ENCODE results near the gene ANKH.
"Not testable (repeated sequence)": the region's sequence is repeated elsewhere in the genome, so short reads cannot be mapped to it uniquely, and the experiment has no call there.

ANKH gene

DNA sequence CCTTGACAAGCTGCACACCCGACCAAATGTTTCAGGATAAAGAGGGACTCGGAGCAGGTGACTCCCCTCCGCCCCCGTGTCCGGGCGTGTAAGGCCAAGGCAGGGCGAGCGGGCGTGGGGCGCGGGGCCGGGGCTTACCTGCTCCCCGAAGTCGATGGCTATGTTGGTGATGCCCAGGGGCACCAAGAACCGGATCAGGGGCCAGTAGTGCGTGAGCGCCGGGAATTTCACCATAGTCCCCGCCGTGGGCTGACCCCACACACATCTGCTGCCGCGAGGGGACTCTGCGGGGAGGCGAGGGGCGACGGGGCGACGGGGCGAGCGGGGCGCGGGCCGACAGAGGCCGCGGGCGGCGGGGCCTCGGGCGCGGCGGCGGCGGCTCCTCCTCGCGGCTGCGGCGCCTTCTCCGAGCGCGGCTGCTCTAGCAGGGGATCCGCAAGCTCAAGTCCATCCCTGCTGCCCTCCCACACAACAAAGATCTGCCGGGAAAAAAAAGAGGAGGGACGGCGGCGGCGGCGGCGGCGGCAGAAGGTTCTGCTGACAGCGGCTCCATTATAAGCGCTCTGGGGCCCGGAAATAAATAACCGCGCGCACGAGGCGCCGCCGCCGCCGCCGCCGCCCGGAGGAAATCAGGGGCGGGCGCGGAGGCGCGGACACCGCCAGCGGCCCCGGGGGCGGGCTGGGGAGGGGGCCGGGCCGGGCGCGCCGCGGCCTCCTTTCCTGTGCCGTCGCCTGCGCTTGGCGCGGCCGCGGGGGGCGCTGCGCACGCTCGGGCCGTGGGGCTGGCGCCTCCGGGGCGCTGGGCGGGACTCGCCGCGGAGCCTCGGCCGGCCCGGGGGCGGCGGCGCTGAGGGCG is at the start of gene ANKH:
Gene ANKH (minus strand): TSS at position 565 of the 856 bp plus-strand sequence. CDS start 331 bp downstream, at position 234.
- DNase-seq: peak; percentile 69 to 89
- no peaks in the 10 kb centered on the region for H3K9me3 ChIP-seq
- H3K27ac ChIP-seq: peak within 1 kb of the TSS; percentile 96 to 98
- H3K36me3 ChIP-seq: no peaks in the 10 kb centered on the region
- TF ChIP-seq, protein P1, sequence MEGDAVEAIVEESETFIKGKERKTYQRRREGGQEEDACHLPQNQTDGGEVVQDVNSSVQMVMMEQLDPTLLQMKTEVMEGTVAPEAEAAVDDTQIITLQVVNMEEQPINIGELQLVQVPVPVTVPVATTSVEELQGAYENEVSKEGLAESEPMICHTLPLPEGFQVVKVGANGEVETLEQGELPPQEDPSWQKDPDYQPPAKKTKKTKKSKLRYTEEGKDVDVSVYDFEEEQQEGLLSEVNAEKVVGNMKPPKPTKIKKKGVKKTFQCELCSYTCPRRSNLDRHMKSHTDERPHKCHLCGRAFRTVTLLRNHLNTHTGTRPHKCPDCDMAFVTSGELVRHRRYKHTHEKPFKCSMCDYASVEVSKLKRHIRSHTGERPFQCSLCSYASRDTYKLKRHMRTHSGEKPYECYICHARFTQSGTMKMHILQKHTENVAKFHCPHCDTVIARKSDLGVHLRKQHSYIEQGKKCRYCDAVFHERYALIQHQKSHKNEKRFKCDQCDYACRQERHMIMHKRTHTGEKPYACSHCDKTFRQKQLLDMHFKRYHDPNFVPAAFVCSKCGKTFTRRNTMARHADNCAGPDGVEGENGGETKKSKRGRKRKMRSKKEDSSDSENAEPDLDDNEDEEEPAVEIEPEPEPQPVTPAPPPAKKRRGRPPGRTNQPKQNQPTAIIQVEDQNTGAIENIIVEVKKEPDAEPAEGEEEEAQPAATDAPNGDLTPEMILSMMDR (IDR thresholded peaks at IDR 0.05): peak in 1 of 2 experiments; percentile 57
- H3K4me1 ChIP-seq: peaks cover 0 to 27% (median 10%) of the 10 kb centered on the region in 4 donors
- H3K4me3 ChIP-seq: peak within 1 kb of the TSS; percentile 78 to 99
- no peaks in the 10 kb centered on the region for H3K27me3 ChIP-seq
- intact Hi-C loops (cut with DNase I; ENCODE audit: low total_unique reads): loop anchor here (5.0 kb wide), 2 partner anchors 141 to 144 kb away; no protein-coding TSS in a partner anchor

DNA sequence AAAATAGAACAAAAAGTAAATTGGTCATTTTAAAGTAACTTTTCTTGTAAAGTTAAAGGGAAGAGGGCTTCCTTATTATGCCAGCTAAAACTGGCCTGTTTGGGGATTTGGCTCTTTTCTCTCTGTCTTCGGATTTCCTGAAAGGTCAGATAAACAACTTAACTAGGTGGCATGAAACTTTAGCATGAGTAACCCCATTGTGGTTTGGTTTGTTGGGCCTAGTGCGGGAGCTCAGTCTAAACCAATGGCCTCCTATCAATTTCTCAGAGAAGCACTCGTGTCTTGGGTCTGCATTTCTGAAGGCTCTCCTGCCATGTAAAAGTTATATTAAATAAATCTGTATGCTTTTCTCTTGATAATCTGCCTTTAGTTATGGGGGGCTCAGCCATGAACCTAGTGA is 48.5 kb upstream of the ANKH start:
- no peak overlapping the region for H3K4me3 ChIP-seq
- H3K27ac ChIP-seq: no peak overlapping the region
- H3K9me3 ChIP-seq: no peaks in the 10 kb centered on the region
- no peak for DNase-seq
- no peaks in the 10 kb centered on the region for H3K36me3 ChIP-seq
- H3K4me1 ChIP-seq: peaks cover 0 to 6% (median 0%) of the 10 kb centered on the region in 4 donors
- no peaks in the 10 kb centered on the region for H3K27me3 ChIP-seq
- TF ChIP-seq, protein P1 (IDR thresholded peaks at IDR 0.05): no peak
- intact Hi-C loops (cut with DNase I; ENCODE audit: low total_unique reads): no loop called here

DNA sequence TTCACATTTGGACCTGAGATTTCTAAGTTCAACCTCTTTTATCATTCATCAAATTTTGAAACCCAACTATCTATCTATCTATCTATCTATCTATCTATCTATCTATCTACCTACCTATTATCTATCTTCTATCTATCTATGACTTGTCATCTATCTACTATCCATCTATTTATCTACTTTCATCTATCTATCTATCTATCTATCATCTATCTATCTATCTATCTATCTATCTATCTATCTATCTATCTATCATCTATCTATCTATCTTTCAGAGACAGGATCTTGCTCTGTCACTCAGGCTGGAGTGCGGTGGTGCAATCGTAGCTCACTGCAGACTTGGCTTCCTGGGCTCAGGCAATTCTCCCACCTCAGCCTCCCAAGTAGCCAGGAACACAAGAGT is 47.5 kb upstream of the ANKH start:
- H3K36me3 ChIP-seq; H3K27me3 ChIP-seq; H3K4me1 ChIP-seq; H3K4me3 ChIP-seq; intact Hi-C loops (cut with DNase I; ENCODE audit: low total_unique reads); H3K27ac ChIP-seq; H3K9me3 ChIP-seq; DNase-seq: not testable (repeated sequence)

DNA sequence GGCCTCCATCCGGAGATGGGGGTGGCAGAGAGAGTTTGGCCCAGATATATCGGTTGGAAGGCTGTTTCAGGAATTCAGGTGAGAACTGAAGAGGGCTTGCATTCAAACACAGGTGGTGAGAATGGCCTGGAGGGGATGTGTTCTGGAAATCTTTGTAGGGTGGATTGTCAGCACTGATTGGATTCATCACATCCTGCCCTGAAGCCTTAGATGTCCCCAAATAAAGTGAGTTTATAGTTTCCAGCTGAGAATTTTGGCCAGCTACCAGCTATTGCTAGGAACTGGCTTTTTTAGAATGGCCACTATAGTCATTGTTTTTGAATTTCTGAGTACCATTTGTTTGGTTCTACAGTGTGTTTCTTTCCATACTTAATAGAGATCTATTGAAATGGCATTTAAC is 46.1 kb upstream of the ANKH start:
- intact Hi-C loops (cut with DNase I; ENCODE audit: low total_unique reads): no loop called here
- DNase-seq: no peak
- no peaks in the 10 kb centered on the region for H3K9me3 ChIP-seq

DNA sequence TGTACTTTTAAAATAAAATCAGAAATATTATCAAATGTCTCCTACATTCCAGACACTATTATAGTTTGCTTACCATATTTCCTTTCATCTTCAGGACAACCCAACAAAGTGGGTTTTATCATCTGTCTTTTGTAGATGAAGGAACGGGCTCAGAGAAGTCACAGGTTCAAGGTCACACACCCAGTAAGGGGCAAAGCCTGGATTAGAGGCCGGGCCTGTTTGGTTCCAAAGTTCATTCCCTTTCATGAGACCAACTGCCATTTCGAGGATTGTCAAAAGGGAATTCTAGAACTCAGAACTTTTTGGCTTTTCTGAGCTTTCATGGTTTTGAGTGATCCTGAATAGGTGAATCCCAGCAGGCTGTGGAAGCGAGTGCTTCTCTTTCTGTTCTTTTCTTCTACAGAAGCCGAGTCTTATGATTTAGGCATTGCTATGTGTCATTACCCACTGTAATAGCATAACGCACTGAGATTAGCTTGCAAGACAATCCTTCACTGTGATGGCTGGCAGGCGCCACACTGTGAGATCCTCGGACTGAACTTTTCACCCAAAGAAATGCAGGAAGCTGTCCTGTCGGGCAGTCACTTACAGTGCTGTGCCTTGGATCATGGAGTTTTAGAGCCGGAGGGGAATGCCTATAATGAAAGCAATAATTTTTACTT is 43.8 kb upstream of the ANKH start:
- no peak overlapping the region for H3K27ac ChIP-seq
- intact Hi-C loops (cut with DNase I; ENCODE audit: low total_unique reads): no loop called here
- H3K27me3 ChIP-seq: no peaks in the 10 kb centered on the region
- H3K4me3 ChIP-seq: no peak overlapping the region
- TF ChIP-seq, protein P1 (IDR thresholded peaks at IDR 0.05): no peak
- no peaks in the 10 kb centered on the region for H3K9me3 ChIP-seq
- H3K36me3 ChIP-seq: no peaks in the 10 kb centered on the region
- peaks cover 0 to 6% (median 0%) of the 10 kb centered on the region in 4 donors for H3K4me1 ChIP-seq
- no peak for DNase-seq

More for the DNA sequence above, 46.1 kb upstream of the ANKH start:
- Histone ChIP-seq H3K4me1 (peaks cover 0 to 6% (median 0%) of the 10 kb centered on the region in 4 donors), H3K36me3 (no peaks in the 10 kb centered on the region), H3K4me3 (no peak overlapping the region), H3K27me3 (no peaks in the 10 kb centered on the region), H3K27ac (no peak overlapping the region)
- TF ChIP-seq, protein P1 (IDR thresholded peaks at IDR 0.05): no peak
